Measurements from ENCODE around the gene OXLD1. TPM values are rescaled to one million over a fixed set of nuclear protein-coding genes. Genes with fewer than 3 reads are reported as not detected.

OXLD1 gene
- total and polyA plus RNA-seq, 2 donors (not counting 1 experiment from before 2014, with no cell fraction given), result 39.5 to 102 TPM

DNA sequence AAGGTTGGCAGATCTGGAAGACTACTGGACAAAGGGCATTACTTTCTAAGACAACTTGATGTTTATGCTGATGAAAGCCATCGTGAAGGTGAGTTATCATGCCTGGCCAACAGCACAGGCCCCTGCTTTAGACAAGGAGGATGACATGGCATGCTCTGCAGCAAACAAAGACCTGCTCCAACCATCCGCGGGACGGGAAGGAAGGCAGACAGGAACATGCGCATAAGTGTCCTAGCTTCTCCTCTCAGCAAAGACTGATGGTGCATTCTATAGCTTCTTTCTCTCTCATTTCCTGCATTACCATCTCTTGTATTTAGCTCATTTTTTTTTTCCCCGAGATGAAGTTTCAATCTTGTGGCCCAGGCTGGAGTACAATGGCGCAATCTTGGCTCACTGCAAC is 34.9 kb downstream of the OXLD1 start:
- 92% methylated on average over 6 of the region's 7 CpGs for WGBS (ENCODE audit: insufficient coverage)
- ATAC-seq (ENCODE audit: low read depth), result no peak
- ChIA-PET CTCF (interaction anchor here (0.6 kb wide), 1 partner anchor 37 kb away, joined by 3 read pairs; no protein-coding TSS in a partner anchor), POLR2A (interaction anchor here (1.0 kb wide), 1 partner anchor 17 kb away, joined by 3 read pairs; no protein-coding TSS in a partner anchor)
- no peak overlapping the region for H3K27ac ChIP-seq (ENCODE audit: low read length in 2 of 2)
- TF ChIP-seq, protein P1, sequence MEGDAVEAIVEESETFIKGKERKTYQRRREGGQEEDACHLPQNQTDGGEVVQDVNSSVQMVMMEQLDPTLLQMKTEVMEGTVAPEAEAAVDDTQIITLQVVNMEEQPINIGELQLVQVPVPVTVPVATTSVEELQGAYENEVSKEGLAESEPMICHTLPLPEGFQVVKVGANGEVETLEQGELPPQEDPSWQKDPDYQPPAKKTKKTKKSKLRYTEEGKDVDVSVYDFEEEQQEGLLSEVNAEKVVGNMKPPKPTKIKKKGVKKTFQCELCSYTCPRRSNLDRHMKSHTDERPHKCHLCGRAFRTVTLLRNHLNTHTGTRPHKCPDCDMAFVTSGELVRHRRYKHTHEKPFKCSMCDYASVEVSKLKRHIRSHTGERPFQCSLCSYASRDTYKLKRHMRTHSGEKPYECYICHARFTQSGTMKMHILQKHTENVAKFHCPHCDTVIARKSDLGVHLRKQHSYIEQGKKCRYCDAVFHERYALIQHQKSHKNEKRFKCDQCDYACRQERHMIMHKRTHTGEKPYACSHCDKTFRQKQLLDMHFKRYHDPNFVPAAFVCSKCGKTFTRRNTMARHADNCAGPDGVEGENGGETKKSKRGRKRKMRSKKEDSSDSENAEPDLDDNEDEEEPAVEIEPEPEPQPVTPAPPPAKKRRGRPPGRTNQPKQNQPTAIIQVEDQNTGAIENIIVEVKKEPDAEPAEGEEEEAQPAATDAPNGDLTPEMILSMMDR (IDR thresholded peaks at IDR 0.05), result no peak
- no peak for TF ChIP-seq EZH2 (IDR thresholded peaks at IDR 0.05; ENCODE audit: borderline replicate concordance, insufficient read depth, low read depth, low read length, poor library complexity, severe bottlenecking)
- Mint-ChIP-seq H3K27ac (no peak overlapping the region), H3K4me3 (no peak overlapping the region), H3K27me3 (no peaks in the 10 kb centered on the region), H3K9me3 (ENCODE audit: insufficient read depth) (no peaks in the 10 kb centered on the region), H3K4me1 (peaks cover 20% of the 10 kb centered on the region)
- H3K36me3 ChIP-seq (replicated peaks in 1 of 2; ENCODE audit: control extremely low read depth in 1 of 2, control insufficient read depth in 1 of 2, extremely low read depth in 1 of 2, insufficient read depth in 2 of 2, low read length in 1 of 2), result peaks cover 0 to 17% of the 10 kb centered on the region in 2 experiments
- H2AFZ ChIP-seq (ENCODE audit: insufficient read depth, low read depth, low read length, poor library complexity, severe bottlenecking), result no peak overlapping the region
- no peak overlapping the region for H3K4me2 ChIP-seq (replicated peaks; ENCODE audit: low read depth, low read length, poor library complexity, severe bottlenecking)
- no peak overlapping the region for H3K9ac ChIP-seq (ENCODE audit: low read length)
- no peaks in the 10 kb centered on the region for H3K9me3 ChIP-seq (ENCODE audit: control extremely low read depth in 1 of 3, control insufficient read depth in 2 of 3, insufficient read depth in 1 of 3, low read length in 2 of 3)
- H3K4me1 ChIP-seq (ENCODE audit: control insufficient read depth in 2 of 2, insufficient read depth in 2 of 2, low read length in 2 of 2), result peaks cover 11 to 21% of the 10 kb centered on the region in 2 donors
- intact Hi-C loops (cut with micrococcal nuclease), result no loop called here
- H4K20me1 ChIP-seq (ENCODE audit: control insufficient read depth, insufficient read depth, low read length, poor library complexity, severe bottlenecking), result peaks cover 20% of the 10 kb centered on the region
- no peaks in the 10 kb centered on the region for H3K27me3 ChIP-seq (replicated peaks in 1 of 4; ENCODE audit: control extremely low read depth in 1 of 4, control insufficient read depth in 3 of 4, insufficient read depth in 4 of 4, low read length in 3 of 4)
- H3K4me3 ChIP-seq (ENCODE audit: control extremely low read depth in 1 of 5, extremely low read depth in 1 of 5, insufficient read depth in 1 of 5, low read depth in 2 of 5, low read length in 4 of 5), result no peak overlapping the region
- no peak for DNase-seq
- peaks cover 57% of the 10 kb centered on the region for H3K79me2 ChIP-seq (ENCODE audit: control insufficient read depth, insufficient read depth, low read length)

DNA sequence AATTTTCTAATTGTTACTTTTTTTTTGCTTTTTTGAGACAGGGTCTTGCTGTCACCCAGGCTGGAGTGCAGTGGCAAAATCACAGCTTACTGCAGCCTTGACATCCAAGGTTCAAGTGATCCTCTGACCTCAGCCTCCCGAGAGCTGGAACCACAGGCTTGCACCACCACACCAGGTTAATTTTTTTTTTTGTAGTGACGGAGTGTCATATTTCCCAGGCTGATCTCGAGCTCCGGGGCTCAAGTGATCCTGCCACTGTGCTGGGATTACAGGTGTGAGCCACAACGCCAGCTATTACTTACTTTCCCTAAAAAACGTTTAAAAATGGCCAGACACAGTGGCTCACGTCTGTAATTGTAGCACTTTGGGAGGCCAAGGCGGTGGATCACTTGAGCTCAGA is 36.1 kb downstream of the OXLD1 start:
- DNase-seq (no peak), ATAC-seq (ENCODE audit: low read depth) (no peak)
- H3K9ac ChIP-seq (ENCODE audit: low read length), result no peak overlapping the region
- no peak for TF ChIP-seq EZH2 (IDR thresholded peaks at IDR 0.05; ENCODE audit: borderline replicate concordance, insufficient read depth, low read depth, low read length, poor library complexity, severe bottlenecking)
- TF ChIP-seq, protein P1 (IDR thresholded peaks at IDR 0.05), result no peak
- H2AFZ ChIP-seq (ENCODE audit: insufficient read depth, low read depth, low read length, poor library complexity, severe bottlenecking), result no peak overlapping the region
- peaks cover 0 to 8% of the 10 kb centered on the region in 2 donors for H3K4me1 ChIP-seq (ENCODE audit: control insufficient read depth in 2 of 2, insufficient read depth in 2 of 2, low read length in 2 of 2)
- Mint-ChIP-seq H3K27ac (no peak overlapping the region), H3K9me3 (ENCODE audit: insufficient read depth) (no peaks in the 10 kb centered on the region), H3K27me3 (no peaks in the 10 kb centered on the region), H3K4me3 (no peak overlapping the region), H3K4me1 (peaks cover 9% of the 10 kb centered on the region)
- peaks cover 11% of the 10 kb centered on the region for H4K20me1 ChIP-seq (ENCODE audit: control insufficient read depth, insufficient read depth, low read length, poor library complexity, severe bottlenecking)
- no peak overlapping the region for H3K27ac ChIP-seq (ENCODE audit: low read length in 2 of 2)
- H3K36me3 ChIP-seq (replicated peaks in 1 of 2; ENCODE audit: control extremely low read depth in 1 of 2, control insufficient read depth in 1 of 2, extremely low read depth in 1 of 2, insufficient read depth in 2 of 2, low read length in 1 of 2), result peaks cover 2 to 27% of the 10 kb centered on the region in 2 experiments
- H3K4me3 ChIP-seq (ENCODE audit: control extremely low read depth in 1 of 5, extremely low read depth in 1 of 5, insufficient read depth in 1 of 5, low read depth in 2 of 5, low read length in 4 of 5), result no peak overlapping the region
- H3K4me2 ChIP-seq (replicated peaks; ENCODE audit: low read depth, low read length, poor library complexity, severe bottlenecking), result no peak overlapping the region
- CTCF ChIA-PET, result no interaction called here
- no peaks in the 10 kb centered on the region for H3K27me3 ChIP-seq (replicated peaks in 1 of 4; ENCODE audit: control extremely low read depth in 1 of 4, control insufficient read depth in 3 of 4, insufficient read depth in 4 of 4, low read length in 3 of 4)
- 91% methylated on average over 8 of the region's 8 CpGs for WGBS (ENCODE audit: insufficient coverage)
- H3K9me3 ChIP-seq (ENCODE audit: control extremely low read depth in 1 of 3, control insufficient read depth in 2 of 3, insufficient read depth in 1 of 3, low read length in 2 of 3), result peaks cover 0 to 3% (median 0%) of the 10 kb centered on the region in 3 donors
- H3K79me2 ChIP-seq (ENCODE audit: control insufficient read depth, insufficient read depth, low read length), result peaks cover 46% of the 10 kb centered on the region
- intact Hi-C loops (cut with micrococcal nuclease), result no loop called here
- POLR2A ChIA-PET, result no interaction called here

All from B cell (primary cell).